Nephron progenitor cell (in vitro differentiated cells): ENCODE measurements around the gene PARD3.

ENCODE experiments used
- DNase-seq: peaks from one replicate; pipeline ENCODE4 v3.0.0; 2021
- H3K27ac Mint-ChIP-seq: 2 replicates; pipeline ENCODE4 v1.8.0; 2021; ENCODE audit warnings: mild to moderate bottlenecking, moderate library complexity, mixed read lengths
- H3K27me3 Mint-ChIP-seq: 2 replicates; pipeline ENCODE4 v1.8.0; 2021; ENCODE audit warnings: mild to moderate bottlenecking, low read depth, mixed read lengths; ENCODE audit not compliant: poor library complexity
- H3K36me3 Mint-ChIP-seq: 2 replicates; pipeline ENCODE4 v1.8.0; 2021; ENCODE audit warnings: low read depth, mixed read lengths
- H3K4me1 Mint-ChIP-seq: 2 replicates; pipeline ENCODE4 v1.8.0; 2021; ENCODE audit warnings: mixed read lengths
- H3K4me3 Mint-ChIP-seq: 2 replicates; pipeline ENCODE4 v1.8.0; 2021; ENCODE audit warnings: mild to moderate bottlenecking, moderate library complexity, mixed read lengths
- H3K9me3 Mint-ChIP-seq: 2 replicates; pipeline ENCODE4 v1.8.0; 2021; ENCODE audit warnings: mild to moderate bottlenecking, moderate library complexity, mixed read lengths
- TF ChIP-seq, protein P1 (sequence below): fragments of 200-600 bp; sonication (generic); IDR thresholded peaks from 2 replicates; pipeline ENCODE4 v1.5.0; 2021; ENCODE audit warnings: antibody characterized with exemption

Gene PARD3

DNA sequence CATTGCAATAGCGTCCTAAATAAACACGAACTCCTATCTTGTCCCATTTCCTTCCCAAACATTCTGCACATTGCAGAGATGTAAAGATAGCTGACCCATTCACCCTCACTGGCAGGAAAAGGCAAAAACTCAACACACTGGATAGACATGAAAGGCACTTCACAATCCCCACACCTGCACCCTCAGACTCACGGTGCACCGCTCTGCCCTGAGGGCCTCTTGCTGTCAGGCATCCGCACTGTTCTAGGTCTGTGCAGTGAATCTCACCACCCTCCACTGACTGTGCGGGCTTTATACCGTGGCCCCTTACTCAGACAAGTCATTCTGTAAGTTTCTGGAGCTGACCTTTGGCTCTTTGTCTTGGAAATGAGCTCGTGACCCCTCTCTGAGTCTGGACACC lies 42.9 kb upstream of the PARD3 start:
- DNase-seq: no peak
- no peaks in the 10 kb centered on the region for H3K36me3 Mint-ChIP-seq
- peaks cover 13% of the 10 kb centered on the region for H3K27me3 Mint-ChIP-seq
- H3K9me3 Mint-ChIP-seq: no peaks in the 10 kb centered on the region
- peaks cover 32% of the 10 kb centered on the region for H3K4me1 Mint-ChIP-seq
- no peak overlapping the region for H3K4me3 Mint-ChIP-seq
- H3K27ac Mint-ChIP-seq: no peak overlapping the region
- TF ChIP-seq, protein P1, sequence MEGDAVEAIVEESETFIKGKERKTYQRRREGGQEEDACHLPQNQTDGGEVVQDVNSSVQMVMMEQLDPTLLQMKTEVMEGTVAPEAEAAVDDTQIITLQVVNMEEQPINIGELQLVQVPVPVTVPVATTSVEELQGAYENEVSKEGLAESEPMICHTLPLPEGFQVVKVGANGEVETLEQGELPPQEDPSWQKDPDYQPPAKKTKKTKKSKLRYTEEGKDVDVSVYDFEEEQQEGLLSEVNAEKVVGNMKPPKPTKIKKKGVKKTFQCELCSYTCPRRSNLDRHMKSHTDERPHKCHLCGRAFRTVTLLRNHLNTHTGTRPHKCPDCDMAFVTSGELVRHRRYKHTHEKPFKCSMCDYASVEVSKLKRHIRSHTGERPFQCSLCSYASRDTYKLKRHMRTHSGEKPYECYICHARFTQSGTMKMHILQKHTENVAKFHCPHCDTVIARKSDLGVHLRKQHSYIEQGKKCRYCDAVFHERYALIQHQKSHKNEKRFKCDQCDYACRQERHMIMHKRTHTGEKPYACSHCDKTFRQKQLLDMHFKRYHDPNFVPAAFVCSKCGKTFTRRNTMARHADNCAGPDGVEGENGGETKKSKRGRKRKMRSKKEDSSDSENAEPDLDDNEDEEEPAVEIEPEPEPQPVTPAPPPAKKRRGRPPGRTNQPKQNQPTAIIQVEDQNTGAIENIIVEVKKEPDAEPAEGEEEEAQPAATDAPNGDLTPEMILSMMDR: no peak

DNA sequence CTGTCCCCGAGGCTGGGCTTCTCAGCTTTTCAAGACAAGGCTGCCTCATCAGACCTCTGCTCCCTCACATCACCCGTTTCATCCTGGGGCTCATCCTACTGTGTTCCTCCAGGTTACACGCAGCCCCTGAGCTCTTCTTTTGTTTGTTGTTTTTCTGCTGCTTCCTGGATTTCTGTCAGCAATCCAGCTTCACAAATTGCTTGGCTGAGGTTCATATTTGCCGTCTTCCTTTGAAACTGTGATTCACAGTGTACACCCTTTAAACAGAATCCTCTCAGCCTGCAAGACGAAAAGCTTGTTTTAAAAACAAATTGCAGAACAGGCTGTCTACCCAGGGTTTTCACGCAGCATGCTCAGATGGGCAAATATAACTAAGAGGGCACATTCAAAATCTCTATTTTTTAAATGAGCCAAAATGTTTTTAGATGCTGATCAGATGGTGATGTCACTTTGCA lies 39.1 kb upstream of the PARD3 start:
- H3K27me3 Mint-ChIP-seq: peaks cover 23% of the 10 kb centered on the region
- no peaks in the 10 kb centered on the region for H3K9me3 Mint-ChIP-seq
- H3K27ac Mint-ChIP-seq: no peak overlapping the region
- no peaks in the 10 kb centered on the region for H3K36me3 Mint-ChIP-seq
- no peak for DNase-seq
- no peak overlapping the region for H3K4me3 Mint-ChIP-seq
- TF ChIP-seq, protein P1: no peak
- H3K4me1 Mint-ChIP-seq: peaks cover 12% of the 10 kb centered on the region

DNA sequence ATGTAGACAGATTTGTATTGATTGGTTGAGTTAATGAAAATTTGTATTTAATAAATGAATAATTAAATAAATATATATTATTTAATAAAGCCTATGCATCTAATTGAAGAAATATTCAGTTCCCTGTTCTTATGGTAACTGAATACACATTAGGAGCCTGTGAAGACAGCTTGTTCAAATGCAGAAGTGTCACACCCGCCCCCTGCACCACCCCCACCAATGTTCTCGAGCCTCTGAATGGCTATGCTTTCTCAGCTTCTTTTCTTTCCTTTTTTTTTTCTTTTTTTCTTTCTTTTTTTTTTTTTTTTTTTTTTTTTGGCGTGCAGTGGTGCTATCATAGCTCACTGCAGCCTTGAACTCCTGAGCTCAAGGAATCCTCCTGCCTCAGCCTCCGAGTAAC lies 38.3 kb upstream of the PARD3 start:
- no peak for DNase-seq
- H3K27me3 Mint-ChIP-seq: peaks cover 23% of the 10 kb centered on the region
- H3K9me3 Mint-ChIP-seq: no peaks in the 10 kb centered on the region
- H3K4me1 Mint-ChIP-seq: peaks cover 12% of the 10 kb centered on the region
- H3K4me3 Mint-ChIP-seq: no peak overlapping the region
- H3K27ac Mint-ChIP-seq: no peak overlapping the region
- TF ChIP-seq, protein P1: no peak
- no peaks in the 10 kb centered on the region for H3K36me3 Mint-ChIP-seq

DNA sequence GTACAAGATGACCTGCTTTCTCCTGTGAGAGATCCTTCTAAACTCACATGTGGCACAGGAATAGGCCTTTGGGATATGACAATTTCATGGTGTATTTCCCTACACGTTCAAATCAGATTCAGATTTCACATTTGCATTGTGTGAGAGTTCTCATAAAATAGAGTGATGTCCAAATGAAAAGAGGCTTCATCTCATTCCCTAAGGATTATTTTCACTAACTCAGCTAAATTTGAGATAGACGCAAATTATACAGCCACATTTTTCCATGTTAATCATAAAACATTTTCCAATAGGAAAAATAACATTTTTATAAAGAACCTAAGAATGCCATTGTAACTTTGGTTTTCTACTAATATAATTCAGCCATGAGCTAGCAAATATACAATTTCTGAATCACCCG lies 35.5 kb upstream of the PARD3 start:
- H3K27me3 Mint-ChIP-seq: peaks cover 12% of the 10 kb centered on the region
- TF ChIP-seq, protein P1: no peak
- H3K27ac Mint-ChIP-seq: no peak overlapping the region
- no peaks in the 10 kb centered on the region for H3K9me3 Mint-ChIP-seq
- H3K36me3 Mint-ChIP-seq: no peaks in the 10 kb centered on the region
- DNase-seq: no peak
- H3K4me3 Mint-ChIP-seq: no peak overlapping the region
- H3K4me1 Mint-ChIP-seq: peaks cover 6% of the 10 kb centered on the region

DNA sequence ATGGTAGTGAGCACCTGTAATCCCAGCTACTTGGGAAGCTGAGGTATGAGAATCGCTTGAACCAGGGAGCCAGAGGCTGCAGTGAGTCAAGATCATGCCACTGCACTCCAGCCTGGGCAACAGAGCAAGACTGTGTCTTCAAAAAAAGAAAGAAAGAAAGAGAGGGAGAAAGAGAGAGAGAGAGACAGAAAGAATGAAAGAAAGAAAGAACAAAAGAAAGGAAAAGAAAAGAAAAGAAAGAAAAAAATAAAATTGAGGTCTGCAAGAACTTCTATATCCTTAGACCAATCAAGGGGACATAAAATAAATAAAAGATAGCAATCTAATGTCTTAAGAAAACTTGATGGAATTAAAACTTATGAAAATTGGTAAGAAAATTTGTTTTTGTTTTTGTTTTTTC lies 34.9 kb upstream of the PARD3 start:
- no peak overlapping the region for H3K4me3 Mint-ChIP-seq
- H3K27ac Mint-ChIP-seq: no peak overlapping the region
- H3K27me3 Mint-ChIP-seq: peaks cover 12% of the 10 kb centered on the region
- H3K36me3 Mint-ChIP-seq: no peaks in the 10 kb centered on the region
- H3K4me1 Mint-ChIP-seq: peaks cover 6% of the 10 kb centered on the region
- DNase-seq: no peak
- TF ChIP-seq, protein P1: no peak
- no peaks in the 10 kb centered on the region for H3K9me3 Mint-ChIP-seq

DNA sequence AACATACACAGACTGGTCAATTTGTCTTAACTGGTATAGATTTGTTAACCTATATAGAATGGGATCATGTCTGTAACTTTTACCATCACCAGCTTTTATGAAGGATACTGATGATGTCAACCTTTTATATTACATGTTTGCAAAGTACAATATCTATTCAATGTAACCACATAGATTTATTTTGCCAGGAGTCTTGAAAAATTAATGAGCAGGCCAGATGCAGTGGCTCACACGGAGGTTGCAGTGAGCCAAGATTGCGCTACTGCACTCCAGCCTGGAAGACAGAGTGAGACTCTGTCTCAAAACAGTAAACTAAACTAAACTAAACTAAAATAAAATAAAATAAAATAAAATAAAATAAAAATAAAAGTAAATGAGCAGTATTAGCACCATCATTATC lies 30.0 kb upstream of the PARD3 start:
- TF ChIP-seq, protein P1: no peak
- H3K27ac Mint-ChIP-seq: no peak overlapping the region
- DNase-seq: no peak
- H3K4me1 Mint-ChIP-seq: peaks cover 5% of the 10 kb centered on the region
- peaks cover 18% of the 10 kb centered on the region for H3K27me3 Mint-ChIP-seq
- H3K4me3 Mint-ChIP-seq: no peak overlapping the region
- H3K36me3 Mint-ChIP-seq: no peaks in the 10 kb centered on the region
- no peaks in the 10 kb centered on the region for H3K9me3 Mint-ChIP-seq
